NCI-H526 (cell line): ENCODE data around the gene GMCL1.
"Not testable (repeated sequence)": the region's sequence is repeated elsewhere in the genome, so short reads cannot be mapped to it uniquely, and the experiment has no call there.

Experiments
- DNase-seq, 2 experiments: peaks; one replicate each; lab custom pipeline; 2025; lab: John Stamatoyannopoulos, UW

The GMCL1 gene

GRCh38 chr2:69807821-69808540, 21.5 kb upstream of the GMCL1 start:
- no peak for DNase-seq

- no peak for DNase-seq
These were observed 18.9 kb upstream of the GMCL1 start for GRCh38 chr2:69810550-69810949.

- no peak for DNase-seq
These were observed 18.4 kb upstream of the GMCL1 start for GRCh38 chr2:69811018-69811417.

- DNase-seq = no peak
These were observed 17.9 kb upstream of the GMCL1 start for GRCh38 chr2:69811591-69811990.

GRCh38 chr2:69815717-69816116, 13.7 kb upstream of the GMCL1 start:
- DNase-seq = no peak

GRCh38 chr2:69816923-69817542, 12.4 kb upstream of the GMCL1 start:
- peak; percentile 73 to 91 for DNase-seq

GRCh38 chr2:69817729-69818501, 11.5 kb upstream of the GMCL1 start:
- DNase-seq = no peak

GRCh38 chr2:69827796-69828540, 1.5 kb upstream of the GMCL1 start:
- peak in 1 of 2 experiments; percentile 8 for DNase-seq

GRCh38 chr2:69828938-69829255, 563 bp upstream of the GMCL1 start:
- DNase-seq = no peak

GRCh38 chr2:69830045-69830905, 815 bp downstream of the GMCL1 start:
- peak; percentile 55 to 62 for DNase-seq

- DNase-seq = not testable (repeated sequence)
These were observed 1.4 kb downstream of the GMCL1 start for GRCh38 chr2:69830906-69831241.

GRCh38 chr2:69831354-69831905, 2.0 kb downstream of the GMCL1 start:
- DNase-seq = no peak

- no peak for DNase-seq
These were observed 4.3 kb downstream of the GMCL1 start for GRCh38 chr2:69833752-69834151.

GRCh38 chr2:69835666-69836065, 6.2 kb downstream of the GMCL1 start:
- DNase-seq = no peak

- DNase-seq = no peak
These were observed 6.9 kb downstream of the GMCL1 start for GRCh38 chr2:69836316-69836715.

GRCh38 chr2:69837533-69837932, 8.1 kb downstream of the GMCL1 start:
- DNase-seq = no peak

GRCh38 chr2:69843993-69844392, 14.5 kb downstream of the GMCL1 start:
- DNase-seq = no peak

GRCh38 chr2:69844560-69844959, 15.1 kb downstream of the GMCL1 start:
- DNase-seq = no peak

GRCh38 chr2:69846182-69847067, 17.0 kb downstream of the GMCL1 start:
- DNase-seq = no peak
